HG02610 (cell line): ENCODE data around the gene COL6A3.
"Not testable (repeated sequence)": the region's sequence is repeated elsewhere in the genome, so short reads cannot be mapped to it uniquely, and the experiment has no call there.

Experiments
- ATAC-seq: cut with Tn5 transposase; IDR thresholded peaks from one replicate; pipeline ENCODE4 v1.9.1; 2021; ENCODE audit warnings: mild to moderate bottlenecking, moderate library complexity; ENCODE audit not compliant: unreplicated experiment

COL6A3 gene

DNA sequence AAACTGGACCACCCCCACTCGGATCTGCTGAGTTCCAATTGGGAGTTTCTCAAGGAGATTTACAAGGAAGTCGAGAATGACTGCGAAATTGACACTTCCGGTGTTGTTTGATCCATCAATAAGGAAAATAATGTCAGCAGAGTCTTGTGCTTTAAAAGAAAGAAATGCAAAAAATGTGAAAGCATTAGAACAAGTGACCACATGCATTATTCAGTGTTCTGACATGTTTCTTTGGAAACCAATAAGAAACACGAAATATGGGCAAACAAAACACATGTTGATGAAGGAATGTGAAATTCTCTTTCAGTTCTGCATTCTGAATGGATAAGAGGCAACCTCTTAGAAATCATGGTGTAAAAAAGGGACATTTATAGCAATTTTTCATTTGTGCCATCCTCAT is 25.9 kb downstream of the COL6A3 start:
- no peak for ATAC-seq

DNA sequence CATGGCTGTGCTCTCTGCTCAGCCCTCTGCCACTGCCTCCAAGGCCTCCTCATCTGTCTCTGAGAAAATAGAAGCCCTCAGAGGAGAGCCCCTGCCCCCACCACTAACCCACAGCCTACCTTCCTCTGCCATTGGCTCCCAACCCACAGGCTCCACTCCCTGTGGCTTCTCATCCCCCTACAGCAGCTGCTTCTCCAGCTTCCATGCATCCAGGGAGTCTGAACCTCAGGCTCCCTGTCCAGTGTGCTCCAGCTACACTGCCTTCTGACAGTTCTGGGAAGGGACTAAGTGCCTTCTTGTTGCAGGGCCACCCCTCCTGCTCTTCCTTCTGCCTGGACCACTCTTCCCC is 29.3 kb downstream of the COL6A3 start:
- ATAC-seq, result no peak

DNA sequence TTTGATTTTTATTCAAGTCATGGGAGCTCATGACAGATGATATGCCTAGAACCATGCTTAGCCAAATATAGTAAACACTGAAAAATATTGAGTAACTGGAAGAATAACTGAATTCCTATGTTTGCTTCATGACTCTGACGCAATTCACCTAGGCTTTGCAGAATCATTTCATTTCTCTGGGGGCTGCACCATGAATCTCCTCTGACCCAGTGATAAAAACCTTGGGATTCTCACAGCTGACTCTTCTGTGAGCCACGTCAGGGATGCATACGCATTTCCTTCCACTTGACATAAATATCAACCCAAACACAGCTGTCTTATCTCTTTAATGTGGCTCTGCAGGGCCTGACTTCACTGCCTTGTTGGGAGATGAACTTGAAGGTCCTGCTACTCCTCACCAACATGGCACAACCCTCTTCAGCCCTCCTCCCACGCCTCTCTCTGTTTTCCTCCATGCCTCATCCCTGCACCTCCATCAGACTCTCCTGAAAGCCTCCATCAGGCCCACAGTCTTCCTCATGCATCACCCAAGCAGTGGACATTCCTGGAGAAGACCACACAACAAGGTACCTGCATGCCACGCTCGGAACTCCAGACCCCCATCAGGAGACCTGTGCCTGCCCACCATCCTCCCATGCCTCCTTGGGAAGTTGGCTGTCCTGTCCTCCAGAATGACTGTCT is 29.8 kb downstream of the COL6A3 start:
- ATAC-seq, result no peak

DNA sequence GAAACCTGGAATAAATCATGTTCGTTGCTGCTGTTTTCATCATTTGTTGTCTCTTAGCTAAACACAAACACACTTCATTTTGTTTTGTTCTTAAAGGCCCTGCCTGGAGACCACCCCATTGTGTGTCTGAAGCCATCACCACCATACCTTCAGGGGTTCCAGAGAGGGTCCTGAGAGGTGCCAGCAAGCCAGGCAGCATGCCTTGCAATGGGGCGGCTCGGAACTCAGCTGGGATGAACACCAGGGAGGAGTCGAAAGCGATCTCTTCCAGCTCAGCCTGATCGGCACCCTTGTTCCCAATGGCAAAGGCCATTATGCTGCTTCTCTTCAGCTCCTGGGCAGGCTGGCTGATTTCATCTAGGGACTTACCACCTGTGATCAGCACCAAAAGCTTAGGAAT is 33.2 kb downstream of the COL6A3 start:
- no peak for ATAC-seq

DNA sequence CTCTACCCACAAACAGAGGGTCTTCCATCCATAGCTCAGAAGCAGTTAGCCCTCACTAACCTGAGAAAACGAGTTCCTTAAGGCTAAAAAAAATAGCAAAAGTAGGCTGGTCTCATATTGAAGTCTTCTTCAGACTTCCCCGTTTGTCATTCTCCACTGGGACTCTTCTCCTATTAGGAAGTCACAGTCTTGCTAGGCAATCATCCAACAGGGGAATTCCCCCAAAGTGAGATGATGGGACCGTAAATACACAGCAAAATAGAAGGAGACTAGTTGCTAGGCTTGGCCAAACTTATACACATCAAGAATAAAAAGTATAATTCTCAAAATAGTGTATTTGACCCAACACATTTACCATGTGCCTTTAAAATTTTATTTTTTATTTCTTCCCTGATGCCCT is 34.3 kb downstream of the COL6A3 start:
- ATAC-seq, result no peak

DNA sequence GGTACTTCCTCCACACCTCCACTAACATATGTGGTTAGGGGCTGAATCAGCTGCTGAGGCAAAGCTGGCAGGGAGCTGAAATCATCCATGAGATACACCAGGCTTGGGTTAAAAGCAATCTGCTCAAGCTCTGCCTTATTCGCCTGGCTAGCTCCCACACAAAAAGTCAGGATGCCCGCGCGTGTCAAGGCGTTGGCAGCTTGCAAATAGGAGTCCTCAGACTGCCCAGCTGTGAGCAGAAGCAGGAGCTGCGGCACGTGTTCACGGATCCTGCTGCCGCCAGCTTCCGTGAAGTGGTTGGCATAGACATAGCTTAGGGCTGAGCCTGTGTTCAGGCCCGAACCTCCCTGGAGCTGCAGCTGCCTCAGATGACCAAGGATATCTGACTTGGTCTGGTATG is 35.3 kb downstream of the COL6A3 start:
- no peak for ATAC-seq

DNA sequence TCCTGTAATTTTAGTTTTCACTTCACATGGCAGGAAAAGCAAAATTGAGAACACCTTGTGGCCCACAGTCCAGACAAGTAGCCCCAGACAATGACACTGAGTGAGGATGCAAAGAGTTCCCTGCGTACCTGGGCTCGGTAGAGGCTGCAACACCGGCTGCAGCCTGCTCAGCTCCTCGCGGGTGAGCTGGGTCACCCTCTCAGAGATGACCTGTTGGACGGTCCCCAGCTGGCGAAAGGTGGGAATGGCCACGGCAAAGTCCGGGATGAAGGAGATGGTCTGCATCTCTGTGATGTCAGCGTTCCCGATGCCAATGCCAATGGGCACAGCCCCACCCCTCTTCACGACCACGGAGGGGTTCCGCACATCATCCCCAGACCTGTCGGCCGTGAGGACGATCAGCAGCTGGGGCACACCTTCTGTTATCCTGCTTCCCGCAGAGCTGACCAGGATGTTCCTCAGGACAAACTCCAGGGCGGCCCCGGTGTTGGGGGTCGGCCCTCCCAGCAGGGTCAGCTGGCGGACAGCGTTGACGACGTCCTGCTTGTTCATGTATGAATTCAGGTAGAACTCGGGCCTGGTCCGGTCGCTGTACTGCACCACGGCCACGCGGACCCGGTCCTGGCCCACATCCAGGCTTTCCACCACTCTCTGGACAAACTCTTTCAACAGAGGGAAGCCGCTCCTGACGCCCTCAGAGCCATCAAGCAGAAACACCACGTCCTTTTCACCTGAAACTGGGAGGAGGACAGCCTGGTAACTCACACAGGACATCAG is 39.5 kb downstream of the COL6A3 start:
- no peak for ATAC-seq

DNA sequence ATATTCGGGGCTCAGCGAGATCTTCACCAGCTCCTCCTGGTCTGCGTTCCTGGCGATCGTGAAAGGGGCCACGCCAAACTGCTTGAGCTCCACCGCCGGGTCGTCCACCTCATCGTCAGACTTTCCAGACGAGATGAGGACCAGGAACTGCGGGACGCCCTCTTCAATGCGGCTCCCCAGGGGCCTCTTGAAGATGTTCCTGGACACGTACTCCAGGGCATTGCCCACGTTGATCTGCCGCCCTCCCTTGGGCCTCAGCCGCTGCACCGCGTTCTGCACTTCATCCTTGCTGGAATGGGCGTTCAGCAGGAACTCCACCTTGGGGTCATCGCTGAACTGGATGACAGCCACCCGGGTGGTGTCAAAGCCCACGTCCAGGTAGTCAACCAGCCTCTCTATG is 42.1 kb downstream of the COL6A3 start:
- ATAC-seq, result no peak

DNA sequence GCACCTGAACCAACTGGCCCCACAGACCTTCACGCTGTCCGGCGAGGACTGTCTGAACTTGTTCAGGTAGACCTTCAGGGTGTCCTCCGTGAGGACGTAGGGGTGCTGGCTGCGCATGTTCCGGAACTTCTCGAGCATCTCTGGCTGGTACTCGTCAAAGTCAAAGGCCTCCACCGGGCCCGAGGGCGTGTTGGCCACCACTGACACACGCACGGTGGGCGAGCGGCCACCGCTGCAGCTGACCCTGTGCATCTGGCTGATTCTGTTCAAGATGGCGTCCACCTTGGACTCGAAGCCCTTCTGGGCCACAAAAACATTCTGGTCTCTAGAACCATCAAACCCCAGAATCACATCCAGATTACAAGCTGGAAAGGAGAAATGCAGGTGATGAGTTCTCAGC is 48.3 kb downstream of the COL6A3 start:
- ATAC-seq, result no peak

DNA sequence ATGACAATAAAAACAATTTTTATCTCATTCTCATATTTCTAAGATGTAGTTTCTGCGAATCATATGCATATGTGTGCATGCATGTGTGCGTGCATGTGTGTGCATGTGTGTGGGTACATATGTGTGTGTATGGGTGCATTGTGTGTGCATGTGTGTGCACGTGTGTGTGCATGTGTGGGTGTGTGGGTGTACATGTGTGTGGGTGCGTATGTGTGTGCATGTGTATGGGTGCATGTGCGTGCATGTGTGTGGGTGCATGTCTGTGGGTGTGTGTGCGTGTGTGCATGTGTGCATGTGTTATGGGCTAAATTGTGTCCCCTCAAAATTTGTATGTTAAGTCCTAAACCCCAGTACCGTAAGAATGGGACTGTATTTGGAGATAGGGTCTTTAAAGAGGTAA is 49.3 kb downstream of the COL6A3 start:
- no peak for ATAC-seq

DNA sequence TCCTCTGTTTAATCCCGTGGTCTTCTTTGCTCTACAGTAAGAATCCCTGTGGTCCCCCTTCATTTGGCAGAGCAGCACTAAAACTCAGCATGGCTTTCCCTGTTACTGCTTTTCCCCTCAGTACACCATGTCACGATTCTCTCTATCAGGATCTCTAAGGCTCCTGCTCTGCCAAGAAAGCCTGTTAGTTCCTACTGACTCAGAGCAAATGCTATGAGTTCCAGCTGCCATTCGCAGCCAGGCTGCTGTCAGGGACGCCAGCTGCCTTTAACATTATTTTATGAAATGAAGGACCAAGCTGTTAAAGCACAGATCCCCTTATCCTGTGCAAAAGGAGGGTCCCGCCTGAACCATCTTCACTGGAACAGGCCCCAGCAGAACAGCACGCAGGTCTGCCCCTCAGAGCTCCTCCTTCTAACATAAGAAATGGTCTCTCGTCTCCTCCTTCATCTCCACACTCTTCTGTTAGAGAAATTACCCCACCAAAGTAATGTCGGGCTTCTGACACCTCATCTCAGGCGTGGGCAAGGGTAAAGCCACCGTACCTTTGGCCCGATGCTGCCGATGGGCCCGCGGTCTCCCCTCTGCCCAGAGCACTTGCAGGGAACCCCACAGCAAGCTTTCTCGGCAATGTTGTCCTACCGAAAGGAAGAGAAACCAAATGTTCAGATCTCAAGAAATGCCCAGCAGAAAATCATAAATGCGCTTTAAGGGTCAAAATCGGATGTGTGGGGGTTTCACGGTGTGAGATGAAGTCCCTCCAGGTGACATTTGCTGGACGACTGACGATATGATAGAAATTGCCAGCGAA is 52.6 kb downstream of the COL6A3 start:
- ATAC-seq, result no peak

DNA sequence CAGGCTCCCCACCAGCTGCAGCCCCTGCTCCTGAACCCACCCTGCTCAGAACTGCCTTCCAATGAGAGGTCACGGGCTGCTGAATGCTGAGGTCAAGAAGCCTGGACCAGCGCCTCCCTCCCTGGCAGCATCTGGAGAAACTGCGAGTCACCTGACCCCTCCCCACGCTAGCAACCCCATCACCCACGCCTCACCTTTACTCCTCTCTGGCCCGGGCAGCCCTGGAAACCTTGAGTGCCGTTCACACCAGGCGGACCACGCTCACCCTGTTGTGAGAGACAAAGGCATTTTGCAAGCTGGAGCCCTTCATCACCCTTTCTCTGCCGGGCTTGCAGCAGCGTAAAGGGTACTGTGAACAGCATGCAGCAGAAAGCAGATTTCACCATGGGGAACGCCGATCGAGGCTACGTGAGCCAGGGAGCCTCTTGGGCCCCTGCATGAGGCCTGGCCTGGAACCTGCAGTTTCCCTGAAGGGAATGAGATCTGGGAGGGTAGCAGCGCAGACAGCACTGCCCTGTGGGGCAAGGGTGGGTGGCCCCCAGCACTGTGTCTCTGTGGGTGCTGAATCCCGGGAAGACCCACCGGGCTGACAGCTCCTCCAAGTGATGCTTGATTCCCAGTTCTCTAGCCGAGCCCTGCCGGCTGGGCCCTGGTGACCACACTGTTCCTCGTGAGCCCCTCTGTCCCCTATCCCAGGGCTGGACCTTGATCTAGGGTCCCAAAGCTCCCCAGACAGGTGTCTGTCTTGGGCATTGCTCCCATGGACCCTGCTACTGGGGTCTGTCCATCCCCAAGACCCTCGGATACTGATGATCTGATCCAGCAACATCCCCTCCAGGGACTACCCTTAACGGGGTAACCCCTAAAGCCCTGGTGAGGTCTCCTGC is 53.8 kb downstream of the COL6A3 start:
- no peak for ATAC-seq

DNA sequence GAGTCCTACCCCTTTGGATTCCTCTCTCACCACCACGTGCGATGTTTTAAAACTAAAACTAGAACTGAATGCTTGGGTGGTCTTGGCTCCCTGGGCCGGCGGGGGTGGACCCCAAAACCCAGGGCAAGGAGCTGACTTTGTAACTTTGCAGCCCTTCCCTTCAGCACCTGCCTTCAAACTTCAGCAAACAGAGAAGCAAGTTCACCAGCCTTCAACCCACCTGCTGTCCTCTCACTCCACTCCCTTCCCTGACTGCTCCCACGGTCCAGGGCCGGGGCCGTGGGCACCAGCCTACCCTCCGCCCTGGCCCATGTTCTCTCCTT is 54.5 kb downstream of the COL6A3 start:
- no peak for ATAC-seq

DNA sequence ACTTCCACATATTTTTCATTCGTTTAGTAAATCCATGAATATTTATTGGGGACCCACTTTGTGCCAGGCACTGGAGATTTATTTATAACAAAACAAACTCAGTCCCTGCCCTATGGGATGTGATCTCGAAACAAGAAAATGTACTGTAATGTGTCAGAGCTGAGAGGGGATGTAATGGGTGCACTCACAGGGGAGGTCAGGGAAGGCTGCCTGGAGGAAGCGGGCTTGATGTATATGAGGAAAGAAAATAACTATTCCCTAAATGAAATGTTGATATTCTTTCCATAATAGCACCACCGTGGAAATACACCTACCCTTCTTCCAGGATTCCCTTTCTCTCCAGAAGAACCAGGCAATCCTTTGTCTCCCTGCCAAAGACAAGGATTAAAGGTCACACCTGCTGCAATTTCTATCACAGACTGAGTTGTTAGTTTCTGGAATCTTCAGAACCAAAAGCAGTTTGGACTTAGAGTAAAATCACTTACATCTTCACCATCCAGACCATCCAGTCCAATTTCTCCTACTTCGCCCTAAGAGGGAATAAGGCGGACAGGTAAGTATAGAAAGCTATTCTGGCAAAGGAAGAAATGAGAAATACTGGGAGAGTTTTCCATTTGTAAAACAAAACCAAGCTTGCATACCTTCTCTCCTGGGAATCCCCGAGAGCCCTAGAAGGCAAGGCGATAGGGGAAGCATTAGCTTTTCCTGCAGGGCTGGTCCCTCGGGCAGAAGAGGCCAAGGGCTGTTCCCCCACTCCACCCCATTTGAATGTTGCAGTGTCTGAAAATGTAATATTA is 55.0 kb downstream of the COL6A3 start:
- ATAC-seq, result no peak

DNA sequence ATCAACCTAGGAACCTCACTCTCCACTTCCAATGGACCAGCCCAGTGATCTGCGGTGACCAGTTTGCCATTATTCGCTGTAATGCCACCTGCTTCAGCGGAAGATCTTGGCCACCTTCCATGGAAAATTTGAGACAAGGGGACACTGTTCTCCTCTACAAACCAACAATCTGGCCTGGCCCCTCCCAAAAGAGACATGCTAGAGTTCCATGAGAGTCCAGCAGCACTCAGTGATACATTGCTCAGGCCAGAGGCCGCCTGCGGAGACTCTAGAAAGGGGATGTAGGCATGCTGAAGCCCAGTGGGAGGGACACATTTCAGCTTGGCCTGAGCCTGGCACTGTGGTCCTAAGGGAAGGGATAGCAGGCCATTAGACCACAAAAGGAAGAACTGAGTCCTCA is 58.3 kb downstream of the COL6A3 start:
- ATAC-seq, result no peak

DNA sequence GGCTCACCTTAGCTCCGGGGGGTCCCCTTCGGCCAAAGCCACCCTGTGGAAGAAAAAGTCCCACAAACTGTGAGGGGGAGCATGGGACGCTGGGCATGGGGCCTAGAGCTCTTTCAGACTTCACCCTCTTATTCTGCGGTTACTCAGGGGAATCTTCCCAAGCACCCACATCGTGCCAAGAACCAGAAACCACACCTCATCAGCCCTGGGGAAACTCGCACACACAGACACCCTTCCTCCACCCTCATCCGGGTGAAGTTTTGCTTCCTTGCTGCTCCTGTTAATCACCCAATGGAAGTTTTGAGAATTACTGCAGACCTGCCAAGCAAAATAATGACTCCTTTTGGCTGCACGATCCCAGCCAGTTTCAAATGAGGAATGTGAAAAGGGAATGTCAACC is 59.1 kb downstream of the COL6A3 start:
- ATAC-seq, result no peak

DNA sequence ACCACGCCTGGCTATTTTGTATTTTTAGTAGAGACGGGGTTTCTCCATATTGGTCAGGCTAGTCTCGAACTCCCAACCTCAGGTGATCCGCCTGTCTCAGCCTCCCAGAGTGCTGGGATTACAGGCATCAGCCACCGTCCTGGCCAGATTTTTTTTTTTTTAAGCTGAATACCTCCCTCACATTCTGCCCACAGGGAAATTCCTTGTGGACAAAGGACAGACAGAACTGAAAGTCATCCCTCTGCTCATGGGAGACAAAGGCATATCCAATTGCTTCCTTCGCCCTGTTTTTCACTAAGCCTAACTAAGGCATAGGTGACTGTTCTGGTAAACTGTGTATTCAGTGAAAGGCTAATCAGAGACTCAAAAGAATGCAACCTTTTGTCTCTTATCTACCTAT is 59.8 kb downstream of the COL6A3 start:
- ATAC-seq, result not testable (repeated sequence)

DNA sequence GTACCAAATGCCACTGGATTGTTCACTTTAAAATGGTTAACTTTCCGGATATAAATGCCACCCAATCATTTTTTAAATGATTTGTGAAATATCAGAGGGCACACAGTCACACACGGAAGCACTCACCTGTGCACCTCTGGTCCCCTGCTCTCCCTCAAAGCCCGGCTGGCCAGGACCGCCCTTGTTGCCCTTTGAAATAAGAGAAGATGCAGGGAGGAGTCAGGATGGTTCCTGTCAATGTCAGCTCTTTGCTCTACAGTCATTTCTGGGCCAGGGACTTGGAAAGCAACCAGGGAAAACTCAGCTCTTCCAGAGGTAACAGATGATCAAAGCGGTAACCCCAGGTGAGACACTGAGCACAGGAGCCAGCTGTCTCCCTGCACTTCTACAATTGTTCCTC is 60.7 kb downstream of the COL6A3 start:
- ATAC-seq, result no peak

DNA sequence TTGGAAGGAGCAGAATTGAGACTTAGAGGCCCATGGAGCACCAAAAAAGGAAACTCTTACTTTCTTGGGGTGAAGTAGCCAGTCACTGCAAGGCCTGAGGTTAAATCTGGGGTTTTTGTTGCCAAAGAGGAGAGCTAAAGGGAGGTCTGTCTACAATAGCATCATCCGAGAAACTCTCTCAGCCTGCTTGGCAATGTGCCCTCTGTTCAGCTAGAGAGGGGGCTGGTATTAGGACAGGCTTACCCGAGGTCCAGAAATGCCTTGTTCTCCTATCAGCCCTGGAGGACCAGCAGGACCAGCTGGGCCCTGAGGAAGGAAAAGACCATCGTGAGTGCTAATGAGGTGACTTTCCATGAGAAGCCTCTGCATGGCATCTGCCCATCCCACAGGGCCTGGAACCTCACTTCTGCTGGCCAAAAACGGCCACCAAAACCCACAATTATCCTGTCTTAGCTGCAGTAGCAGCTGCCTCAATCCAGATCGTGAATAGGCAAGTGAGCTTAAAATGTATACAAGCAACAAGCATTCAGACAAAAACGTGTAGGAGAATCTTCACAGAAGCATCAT is 61.6 kb downstream of the COL6A3 start:
- no peak for ATAC-seq

DNA sequence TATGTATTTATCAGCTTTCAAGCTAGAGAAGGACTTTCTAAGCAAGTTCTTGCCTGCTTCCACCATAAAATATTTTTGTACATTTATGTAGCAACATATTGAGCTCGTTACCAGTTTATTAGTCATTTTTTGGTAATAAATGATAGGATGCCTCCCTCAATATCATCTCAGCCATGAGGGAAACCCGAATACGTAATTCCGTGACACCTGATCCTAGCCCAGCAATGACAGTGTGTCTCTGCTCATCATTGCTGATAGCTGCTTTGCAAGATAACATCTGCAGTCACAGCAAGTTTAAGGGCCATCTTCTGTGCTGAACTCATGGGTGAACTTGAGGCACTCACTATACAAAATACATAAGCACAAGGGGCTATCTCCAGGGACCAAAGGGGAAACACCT is 62.2 kb downstream of the COL6A3 start:
- ATAC-seq, result no peak
